ENCODE measurements around the gene RNF157. TPM values are rescaled to one million over a fixed set of nuclear protein-coding genes. Genes with fewer than 3 reads are reported as not detected.
"Not testable (repeated sequence)": the region's sequence is repeated elsewhere in the genome, so short reads cannot be mapped to it uniquely, and the experiment has no call there.

RNF157 gene
- total and polyA plus RNA-seq, 4 donors: 0.36 to 3.8 (median 1.8) TPM

- DNase-seq; H3K36me3 ChIP-seq (ENCODE audit: control insufficient read depth in 1 of 2, insufficient read depth in 2 of 2, low read length in 1 of 2); H3K4me3 ChIP-seq (ENCODE audit: low read length in 2 of 2); ATAC-seq (ENCODE audit: low FRiP score); H3K9me3 ChIP-seq (ENCODE audit: control insufficient read depth, low read length); H3K27me3 ChIP-seq (ENCODE audit: control insufficient read depth in 1 of 2, insufficient read depth in 2 of 2, low read length in 1 of 2); intact Hi-C loops (cut with DNase I); H3K4me1 ChIP-seq (ENCODE audit: control insufficient read depth in 1 of 2, insufficient read depth in 2 of 2, low read length in 2 of 2); H3K27ac ChIP-seq (ENCODE audit: low read depth in 1 of 2, low read length in 2 of 2): not testable (repeated sequence)
- 93 to 95% methylated on average over 9 of the region's 9 CpGs for whole genome bisulfite sequencing, 2 donors
These were observed 34.6 kb downstream of the RNF157 start for GRCh38 chr17:76205542-76206144.

- Histone ChIP-seq H3K36me3 (ENCODE audit: control insufficient read depth in 1 of 2, insufficient read depth in 2 of 2, low read length in 1 of 2) (no peaks in the 10 kb centered on the region), H3K4me1 (ENCODE audit: control insufficient read depth in 1 of 2, insufficient read depth in 2 of 2, low read length in 2 of 2) (no peaks in the 10 kb centered on the region), H3K27ac (ENCODE audit: low read depth in 1 of 2, low read length in 2 of 2) (no peak overlapping the region), H3K9me3 (ENCODE audit: control insufficient read depth, low read length) (no peaks in the 10 kb centered on the region), H3K4me3 (ENCODE audit: low read length in 2 of 2) (no peak overlapping the region), H3K27me3 (ENCODE audit: control insufficient read depth in 1 of 2, insufficient read depth in 2 of 2, low read length in 1 of 2) (no peaks in the 10 kb centered on the region)
- ATAC-seq (ENCODE audit: low FRiP score): no peak
- 67 to 70% methylated on average over 3 of the region's 3 CpGs for WGBS, 2 donors
- DNase-seq: no peak
- intact Hi-C loops (cut with DNase I): no loop called here
These were observed 36.0 kb downstream of the RNF157 start for GRCh38 chr17:76204277-76204676.

- H3K27ac ChIP-seq (ENCODE audit: low read depth in 1 of 2, low read length in 2 of 2): no peak overlapping the region
- H3K4me1 ChIP-seq (ENCODE audit: control insufficient read depth in 1 of 2, insufficient read depth in 2 of 2, low read length in 2 of 2): no peaks in the 10 kb centered on the region
- intact Hi-C loops (cut with DNase I): no loop called here
- ATAC-seq (ENCODE audit: low FRiP score) (no peak), DNase-seq (no peak)
- H3K4me3 ChIP-seq (ENCODE audit: low read length in 2 of 2): no peak overlapping the region
- 80 to 85% methylated on average over 4 of the region's 4 CpGs for WGBS, 2 donors
- no peaks in the 10 kb centered on the region for H3K27me3 ChIP-seq (ENCODE audit: control insufficient read depth in 1 of 2, insufficient read depth in 2 of 2, low read length in 1 of 2)
- H3K9me3 ChIP-seq (ENCODE audit: control insufficient read depth, low read length): no peaks in the 10 kb centered on the region
- no peaks in the 10 kb centered on the region for H3K36me3 ChIP-seq (ENCODE audit: control insufficient read depth in 1 of 2, insufficient read depth in 2 of 2, low read length in 1 of 2)
These were observed 39.9 kb downstream of the RNF157 start for GRCh38 chr17:76200354-76200753.

- Histone ChIP-seq H3K4me1 (ENCODE audit: control insufficient read depth in 1 of 2, insufficient read depth in 2 of 2, low read length in 2 of 2) (no peaks in the 10 kb centered on the region), H3K27ac (ENCODE audit: low read depth in 1 of 2, low read length in 2 of 2) (no peak overlapping the region), H3K27me3 (ENCODE audit: control insufficient read depth in 1 of 2, insufficient read depth in 2 of 2, low read length in 1 of 2) (no peaks in the 10 kb centered on the region), H3K36me3 (ENCODE audit: control insufficient read depth in 1 of 2, insufficient read depth in 2 of 2, low read length in 1 of 2) (no peaks in the 10 kb centered on the region), H3K4me3 (ENCODE audit: low read length in 2 of 2) (no peak overlapping the region), H3K9me3 (ENCODE audit: control insufficient read depth, low read length) (no peaks in the 10 kb centered on the region)
- intact Hi-C loops (cut with DNase I): no loop called here
- DNase-seq: no peak
- 87% methylated on average over 4 of the region's 4 CpGs for WGBS, 2 donors
- no peak for ATAC-seq (ENCODE audit: low FRiP score)
These were observed 40.8 kb downstream of the RNF157 start for GRCh38 chr17:76199469-76199868.

GRCh38 chr17:76198702-76199101 lies 41.6 kb downstream of the RNF157 start:
- Histone ChIP-seq H3K4me1 (ENCODE audit: control insufficient read depth in 1 of 2, insufficient read depth in 2 of 2, low read length in 2 of 2) (no peaks in the 10 kb centered on the region), H3K27ac (ENCODE audit: low read depth in 1 of 2, low read length in 2 of 2) (no peak overlapping the region), H3K4me3 (ENCODE audit: low read length in 2 of 2) (no peak overlapping the region), H3K9me3 (ENCODE audit: control insufficient read depth, low read length) (no peaks in the 10 kb centered on the region), H3K27me3 (ENCODE audit: control insufficient read depth in 1 of 2, insufficient read depth in 2 of 2, low read length in 1 of 2) (no peaks in the 10 kb centered on the region), H3K36me3 (ENCODE audit: control insufficient read depth in 1 of 2, insufficient read depth in 2 of 2, low read length in 1 of 2) (no peaks in the 10 kb centered on the region)
- WGBS, 2 donors: 94% methylated on average over 5 of the region's 5 CpGs
- ATAC-seq (ENCODE audit: low FRiP score) (no peak), DNase-seq (no peak)
- intact Hi-C loops (cut with DNase I): no loop called here

GRCh38 chr17:76197911-76198310 lies 42.4 kb downstream of the RNF157 start:
- Histone ChIP-seq H3K27me3 (ENCODE audit: control insufficient read depth in 1 of 2, insufficient read depth in 2 of 2, low read length in 1 of 2) (no peaks in the 10 kb centered on the region), H3K4me1 (ENCODE audit: control insufficient read depth in 1 of 2, insufficient read depth in 2 of 2, low read length in 2 of 2) (no peaks in the 10 kb centered on the region), H3K36me3 (ENCODE audit: control insufficient read depth in 1 of 2, insufficient read depth in 2 of 2, low read length in 1 of 2) (no peaks in the 10 kb centered on the region), H3K27ac (ENCODE audit: low read depth in 1 of 2, low read length in 2 of 2) (no peak overlapping the region), H3K9me3 (ENCODE audit: control insufficient read depth, low read length) (no peaks in the 10 kb centered on the region), H3K4me3 (ENCODE audit: low read length in 2 of 2) (no peak overlapping the region)
- intact Hi-C loops (cut with DNase I): no loop called here
- WGBS, 2 donors: 62 to 68% methylated on average over 2 of the region's 2 CpGs
- DNase-seq (no peak), ATAC-seq (ENCODE audit: low FRiP score) (no peak)

- Histone ChIP-seq H3K27me3 (ENCODE audit: control insufficient read depth in 1 of 2, insufficient read depth in 2 of 2, low read length in 1 of 2) (no peaks in the 10 kb centered on the region), H3K4me3 (ENCODE audit: low read length in 2 of 2) (no peak overlapping the region), H3K9me3 (ENCODE audit: control insufficient read depth, low read length) (no peaks in the 10 kb centered on the region), H3K36me3 (ENCODE audit: control insufficient read depth in 1 of 2, insufficient read depth in 2 of 2, low read length in 1 of 2) (no peaks in the 10 kb centered on the region), H3K27ac (ENCODE audit: low read depth in 1 of 2, low read length in 2 of 2) (no peak overlapping the region), H3K4me1 (ENCODE audit: control insufficient read depth in 1 of 2, insufficient read depth in 2 of 2, low read length in 2 of 2) (no peaks in the 10 kb centered on the region)
- ATAC-seq (ENCODE audit: low FRiP score): no peak
- intact Hi-C loops (cut with DNase I): no loop called here
- DNase-seq: no peak
- 47 to 50% methylated on average over 3 of the region's 3 CpGs for WGBS, 2 donors
These were observed 43.6 kb downstream of the RNF157 start for GRCh38 chr17:76196675-76197074.

GRCh38 chr17:76195281-76196096 lies 44.8 kb downstream of the RNF157 start:
- no peaks in the 10 kb centered on the region for H3K27me3 ChIP-seq (ENCODE audit: control insufficient read depth in 1 of 2, insufficient read depth in 2 of 2, low read length in 1 of 2)

GRCh38 chr17:76193591-76193990 lies 46.7 kb downstream of the RNF157 start:
- WGBS, 2 donors: 69 to 78% methylated on average over 13 of the region's 13 CpGs
- ATAC-seq (ENCODE audit: low FRiP score) (no peak), DNase-seq (no peak)
- Histone ChIP-seq H3K4me1 (ENCODE audit: control insufficient read depth in 1 of 2, insufficient read depth in 2 of 2, low read length in 2 of 2) (no peaks in the 10 kb centered on the region), H3K27me3 (ENCODE audit: control insufficient read depth in 1 of 2, insufficient read depth in 2 of 2, low read length in 1 of 2) (no peaks in the 10 kb centered on the region), H3K36me3 (ENCODE audit: control insufficient read depth in 1 of 2, insufficient read depth in 2 of 2, low read length in 1 of 2) (no peaks in the 10 kb centered on the region), H3K27ac (ENCODE audit: low read depth in 1 of 2, low read length in 2 of 2) (no peak overlapping the region), H3K9me3 (ENCODE audit: control insufficient read depth, low read length) (no peaks in the 10 kb centered on the region), H3K4me3 (ENCODE audit: low read length in 2 of 2) (no peak overlapping the region)
- intact Hi-C loops (cut with DNase I): loop anchor here in 1 of 2 donors (5.0 kb wide), 1 partner anchor 84 kb away; no protein-coding TSS in a partner anchor

More at GRCh38 chr17:76195281-76196096, 44.8 kb downstream of the RNF157 start:
- ATAC-seq (ENCODE audit: low FRiP score) (no peak), DNase-seq (no peak)
- Histone ChIP-seq H3K9me3 (ENCODE audit: control insufficient read depth, low read length) (no peaks in the 10 kb centered on the region), H3K4me1 (ENCODE audit: control insufficient read depth in 1 of 2, insufficient read depth in 2 of 2, low read length in 2 of 2) (no peaks in the 10 kb centered on the region), H3K36me3 (ENCODE audit: control insufficient read depth in 1 of 2, insufficient read depth in 2 of 2, low read length in 1 of 2) (no peaks in the 10 kb centered on the region), H3K27ac (ENCODE audit: low read depth in 1 of 2, low read length in 2 of 2) (no peak overlapping the region), H3K4me3 (ENCODE audit: low read length in 2 of 2) (no peak overlapping the region)
- whole genome bisulfite sequencing, 2 donors: 94% methylated on average over 12 of the region's 12 CpGs
- intact Hi-C loops (cut with DNase I): no loop called here

Data from aorta (tissue), 5 donors.